Liver (tissue), 9 donors: ENCODE measurements around the gene CERS4. TPM values are rescaled to one million over a fixed set of nuclear protein-coding genes. Genes with fewer than 3 reads are reported as not detected.

ENCODE experiments used
- DNase-seq: peaks from one replicate; pipeline ENCODE4 v3.0.0-alpha.2; 2017; ENCODE audit warnings: low spot score
- H3K27ac ChIP-seq, 2 donors: one replicate each; pipeline ENCODE4 v1.7.0; 2013; ENCODE audit warnings: inconsistent platforms in 2 of 2, low read length in 2 of 2, control low read depth in 1 of 2, low read depth in 1 of 2, mild to moderate bottlenecking in 1 of 2
- H3K27me3 ChIP-seq, 4 donors: one replicate each; pipeline versions ENCODE4 v1.6.1 to v1.7.0; 2013; ENCODE audit warnings: low read length in 3 of 4, inconsistent platforms in 1 of 4, mild to moderate bottlenecking in 1 of 4, moderate library complexity in 1 of 4; ENCODE audit not compliant: control insufficient read depth in 4 of 4, insufficient read depth in 4 of 4
- H3K36me3 ChIP-seq, 4 donors: one replicate each; pipeline versions ENCODE4 v1.6.1 to v1.7.0; 2013; ENCODE audit warnings: low read length in 3 of 4, mild to moderate bottlenecking in 3 of 4, low read depth in 1 of 4, moderate library complexity in 1 of 4; ENCODE audit not compliant: control insufficient read depth in 4 of 4, insufficient read depth in 3 of 4
- H3K4me1 ChIP-seq, 4 donors: one replicate each; pipeline versions ENCODE4 v1.6.1 to v1.7.0; 2013; ENCODE audit warnings: low read length in 3 of 4, mild to moderate bottlenecking in 3 of 4, moderate library complexity in 1 of 4; ENCODE audit not compliant: control insufficient read depth in 4 of 4, insufficient read depth in 4 of 4
- H3K4me3 ChIP-seq, 3 donors: one replicate each; pipeline versions ENCODE4 v1.6.1 to v1.7.0; 2013; ENCODE audit warnings: low read length in 3 of 3, control low read depth in 1 of 3, low read depth in 1 of 3, mild to moderate bottlenecking in 1 of 3
- H3K9ac ChIP-seq, 2 donors: one replicate each; pipeline ENCODE4 v1.7.0; 2013; ENCODE audit warnings: low read length in 2 of 2, mild to moderate bottlenecking in 2 of 2, moderate library complexity in 2 of 2, control low read depth in 1 of 2, low read depth in 1 of 2
- H3K9me3 ChIP-seq, 4 donors: one replicate each; pipeline versions ENCODE4 v1.6.1 to v1.7.0; 2013; ENCODE audit warnings: low read length in 3 of 4; ENCODE audit not compliant: control insufficient read depth in 4 of 4
- EGR1 ChIP-seq, 2 donors: IDR thresholded peaks; 2 replicates each; pipeline ENCODE4 v1.6.1; 2016 to 2018; ENCODE audit warnings: antibody characterized with exemption in 2 of 2, low read depth in 2 of 2
- FOXA1 ChIP-seq: IDR thresholded peaks from 2 replicates; pipeline ENCODE4 v1.6.1; 2016; ENCODE audit warnings: antibody characterized with exemption
- FOXA2 ChIP-seq: IDR thresholded peaks from 2 replicates; pipeline ENCODE4 v1.6.1; 2016; ENCODE audit warnings: antibody characterized with exemption
- GABPA ChIP-seq, 2 donors: IDR thresholded peaks in 1 of 2; conservative IDR thresholded peaks in 1 of 2; 2 replicates each; pipeline ENCODE4 v1.6.1; 2016; ENCODE audit warnings: antibody characterized with exemption in 2 of 2, mild to moderate bottlenecking in 1 of 2, moderate library complexity in 1 of 2
- HNF4A ChIP-seq, 2 donors: conservative IDR thresholded peaks; 2 replicates each; pipeline ENCODE4 v1.6.1; 2016; ENCODE audit warnings: antibody characterized with exemption in 2 of 2, mild to moderate bottlenecking in 2 of 2
- HNF4G ChIP-seq: IDR thresholded peaks from 2 replicates; pipeline ENCODE4 v1.6.1; 2016; ENCODE audit warnings: antibody characterized with exemption
- JUND ChIP-seq, 2 donors: IDR thresholded peaks; 2 replicates each; pipeline ENCODE4 v1.6.1; 2016; ENCODE audit warnings: antibody characterized with exemption in 2 of 2
- NR2F2 ChIP-seq: IDR thresholded peaks from 2 replicates; pipeline ENCODE4 v1.6.1; 2016; ENCODE audit warnings: antibody characterized with exemption
- RAD21 ChIP-seq, 2 donors: IDR thresholded peaks; 2 replicates each; pipeline ENCODE4 v1.6.1; 2016; ENCODE audit warnings: antibody characterized with exemption in 2 of 2, mild to moderate bottlenecking in 2 of 2
- RXRA ChIP-seq, 2 donors: IDR thresholded peaks; 2 replicates each; pipeline ENCODE4 v1.6.1; 2017 to 2018; ENCODE audit warnings: antibody characterized with exemption in 2 of 2, mild to moderate bottlenecking in 1 of 2
- SP1 ChIP-seq: IDR thresholded peaks from 2 replicates; pipeline ENCODE4 v1.6.1; 2018; ENCODE audit warnings: antibody characterized with exemption, mild to moderate bottlenecking
- TAF1 ChIP-seq: conservative IDR thresholded peaks from 2 replicates; pipeline ENCODE4 v1.6.1; 2016; ENCODE audit warnings: antibody characterized with exemption, mild to moderate bottlenecking
- YY1 ChIP-seq: IDR thresholded peaks from 2 replicates; pipeline ENCODE4 v1.6.1; 2016; ENCODE audit warnings: antibody characterized with exemption, mild to moderate bottlenecking
- ZBTB33 ChIP-seq: IDR thresholded peaks from 2 replicates; pipeline ENCODE4 v1.6.1; 2016; ENCODE audit warnings: antibody characterized with exemption
- WGBS: extraction: QIAGEN DNeasy Blood & Tissue Kit; methylation state at CpG from one replicate; pipeline ENCODE4 v1.1.7; 2013; 5-methylcytosine and 5-hydroxymethylcytosine counted together
- polyA plus RNA-seq, 2 donors: library from polyadenylated mRNA; stranded (reverse) in 1 of 2; unstranded in 1 of 2; fragments of 200-250 nt in 1 of 2; fragments of >200 nt in 1 of 2; fragmentation: Nextera tagmentation in 1 of 2; extraction: Ambion mirVana in 1 of 2; gene quantifications; one replicate each; pipeline versions ENCODE4 v1.2.1 to v1.2.3, GENCODE V29; 2013 to 2015
- total RNA-seq, 2 donors: library from RNA; depleted of rRNA; stranded (reverse); fragments of >200 nt; gene quantifications; one replicate each; pipeline ENCODE4 v1.2.3, GENCODE V29; 2014
- TF ChIP-seq, protein P1 (sequence below): fragments of 150-350 bp; IDR thresholded peaks from 2 replicates; pipeline ENCODE4 v1.5.1; 2017; ENCODE audit warnings: improper control_type of control experiment, low read depth, low read length; ENCODE audit not compliant: missing input control
- TF ChIP-seq, protein P2 (sequence below): IDR thresholded peaks from 2 replicates; pipeline ENCODE4 v1.6.1; 2016; ENCODE audit warnings: antibody characterized with exemption
- TF ChIP-seq, protein P3 (sequence below): IDR thresholded peaks from 2 replicates; pipeline ENCODE4 v1.6.1; 2016; ENCODE audit warnings: antibody characterized with exemption
- TF ChIP-seq, protein P4 (sequence below): IDR thresholded peaks from 2 replicates; pipeline ENCODE4 v1.6.1; 2016; ENCODE audit warnings: antibody characterized with exemption, mild to moderate bottlenecking
- donor health status: healthy.
- donor health status: healthy.
- donor health status: healthy.
- donor health status: healthy.
- donor health status: healthy.

Gene CERS4
- total and polyA plus RNA-seq, 4 donors: 42.7 to 65.1 (median 56.4) TPM

GRCh38 chr19:8174706-8175105, 34.5 kb upstream of the CERS4 start:
- TF ChIP-seq, protein P1, sequence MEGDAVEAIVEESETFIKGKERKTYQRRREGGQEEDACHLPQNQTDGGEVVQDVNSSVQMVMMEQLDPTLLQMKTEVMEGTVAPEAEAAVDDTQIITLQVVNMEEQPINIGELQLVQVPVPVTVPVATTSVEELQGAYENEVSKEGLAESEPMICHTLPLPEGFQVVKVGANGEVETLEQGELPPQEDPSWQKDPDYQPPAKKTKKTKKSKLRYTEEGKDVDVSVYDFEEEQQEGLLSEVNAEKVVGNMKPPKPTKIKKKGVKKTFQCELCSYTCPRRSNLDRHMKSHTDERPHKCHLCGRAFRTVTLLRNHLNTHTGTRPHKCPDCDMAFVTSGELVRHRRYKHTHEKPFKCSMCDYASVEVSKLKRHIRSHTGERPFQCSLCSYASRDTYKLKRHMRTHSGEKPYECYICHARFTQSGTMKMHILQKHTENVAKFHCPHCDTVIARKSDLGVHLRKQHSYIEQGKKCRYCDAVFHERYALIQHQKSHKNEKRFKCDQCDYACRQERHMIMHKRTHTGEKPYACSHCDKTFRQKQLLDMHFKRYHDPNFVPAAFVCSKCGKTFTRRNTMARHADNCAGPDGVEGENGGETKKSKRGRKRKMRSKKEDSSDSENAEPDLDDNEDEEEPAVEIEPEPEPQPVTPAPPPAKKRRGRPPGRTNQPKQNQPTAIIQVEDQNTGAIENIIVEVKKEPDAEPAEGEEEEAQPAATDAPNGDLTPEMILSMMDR: no peak
- no peak for TF ChIP-seq ZBTB33
- no peak for TF ChIP-seq HNF4A (conservative IDR thresholded peaks at IDR 0.05)
- TF ChIP-seq, protein P2, sequence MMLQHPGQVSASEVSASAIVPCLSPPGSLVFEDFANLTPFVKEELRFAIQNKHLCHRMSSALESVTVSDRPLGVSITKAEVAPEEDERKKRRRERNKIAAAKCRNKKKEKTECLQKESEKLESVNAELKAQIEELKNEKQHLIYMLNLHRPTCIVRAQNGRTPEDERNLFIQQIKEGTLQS: no peak
- no peak for TF ChIP-seq JUND (IDR thresholded peaks at IDR 0.05)
- no peak for TF ChIP-seq GABPA (IDR thresholded peaks at IDR 0.05 in 1 of 2, conservative IDR thresholded peaks at IDR 0.05 in 1 of 2)
- TF ChIP-seq TAF1: no peak
- no peak for TF ChIP-seq RXRA (IDR thresholded peaks at IDR 0.05)
- TF ChIP-seq HNF4G: no peak
- TF ChIP-seq FOXA1: no peak
- TF ChIP-seq YY1: no peak
- whole genome bisulfite sequencing: 90% methylated on average over 9 of the region's 9 CpGs
- no peak overlapping the region for H3K4me3 ChIP-seq
- no peaks in the 10 kb centered on the region for H3K9me3 ChIP-seq
- no peak overlapping the region for H3K27ac ChIP-seq
- no peak overlapping the region for H3K9ac ChIP-seq
- no peak for DNase-seq
- no peaks in the 10 kb centered on the region for H3K36me3 ChIP-seq
- H3K27me3 ChIP-seq: no peaks in the 10 kb centered on the region
- H3K4me1 ChIP-seq: no peaks in the 10 kb centered on the region

DNA sequence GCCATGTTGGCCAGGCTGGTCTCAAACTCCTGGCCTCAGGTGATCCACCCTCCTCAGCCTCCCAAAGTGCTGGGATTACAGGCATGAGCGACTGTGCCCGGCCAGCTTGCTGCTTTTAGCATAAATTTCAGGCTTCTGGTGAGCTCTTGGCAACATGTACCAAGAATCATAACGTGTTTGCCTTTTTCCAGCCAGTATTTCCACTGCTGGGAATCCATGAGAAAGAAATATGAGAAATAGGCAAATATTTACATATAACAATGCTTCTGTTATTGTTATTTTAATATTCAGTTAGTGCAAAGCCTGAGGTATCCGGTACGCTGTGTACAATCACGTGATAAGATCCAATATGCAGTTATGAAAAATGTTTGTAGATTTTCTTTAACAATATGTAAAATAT, 29.2 kb upstream of the CERS4 start:
- no peaks in the 10 kb centered on the region for H3K9me3 ChIP-seq
- H3K4me1 ChIP-seq: peaks cover 0 to under 1% (median 0%) of the 10 kb centered on the region in 4 donors
- H3K27me3 ChIP-seq: no peaks in the 10 kb centered on the region
- 89% methylated on average over 6 of the region's 6 CpGs for WGBS
- TF ChIP-seq RXRA (IDR thresholded peaks at IDR 0.05) (no peak), FOXA2 (no peak), HNF4G (no peak), GABPA (IDR thresholded peaks at IDR 0.05 in 1 of 2, conservative IDR thresholded peaks at IDR 0.05 in 1 of 2) (no peak), HNF4A (conservative IDR thresholded peaks at IDR 0.05) (no peak), JUND (IDR thresholded peaks at IDR 0.05) (no peak), YY1 (no peak), FOXA1 (no peak), SP1 (no peak), RAD21 (IDR thresholded peaks at IDR 0.05) (no peak), NR2F2 (no peak), EGR1 (IDR thresholded peaks at IDR 0.05; ENCODE audit: low read depth in 2 of 2) (no peak), ZBTB33 (no peak), TAF1 (no peak)
- TF ChIP-seq, protein P1: no peak
- TF ChIP-seq, protein P3, sequence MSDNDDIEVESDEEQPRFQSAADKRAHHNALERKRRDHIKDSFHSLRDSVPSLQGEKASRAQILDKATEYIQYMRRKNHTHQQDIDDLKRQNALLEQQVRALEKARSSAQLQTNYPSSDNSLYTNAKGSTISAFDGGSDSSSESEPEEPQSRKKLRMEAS: no peak
- TF ChIP-seq, protein P4, sequence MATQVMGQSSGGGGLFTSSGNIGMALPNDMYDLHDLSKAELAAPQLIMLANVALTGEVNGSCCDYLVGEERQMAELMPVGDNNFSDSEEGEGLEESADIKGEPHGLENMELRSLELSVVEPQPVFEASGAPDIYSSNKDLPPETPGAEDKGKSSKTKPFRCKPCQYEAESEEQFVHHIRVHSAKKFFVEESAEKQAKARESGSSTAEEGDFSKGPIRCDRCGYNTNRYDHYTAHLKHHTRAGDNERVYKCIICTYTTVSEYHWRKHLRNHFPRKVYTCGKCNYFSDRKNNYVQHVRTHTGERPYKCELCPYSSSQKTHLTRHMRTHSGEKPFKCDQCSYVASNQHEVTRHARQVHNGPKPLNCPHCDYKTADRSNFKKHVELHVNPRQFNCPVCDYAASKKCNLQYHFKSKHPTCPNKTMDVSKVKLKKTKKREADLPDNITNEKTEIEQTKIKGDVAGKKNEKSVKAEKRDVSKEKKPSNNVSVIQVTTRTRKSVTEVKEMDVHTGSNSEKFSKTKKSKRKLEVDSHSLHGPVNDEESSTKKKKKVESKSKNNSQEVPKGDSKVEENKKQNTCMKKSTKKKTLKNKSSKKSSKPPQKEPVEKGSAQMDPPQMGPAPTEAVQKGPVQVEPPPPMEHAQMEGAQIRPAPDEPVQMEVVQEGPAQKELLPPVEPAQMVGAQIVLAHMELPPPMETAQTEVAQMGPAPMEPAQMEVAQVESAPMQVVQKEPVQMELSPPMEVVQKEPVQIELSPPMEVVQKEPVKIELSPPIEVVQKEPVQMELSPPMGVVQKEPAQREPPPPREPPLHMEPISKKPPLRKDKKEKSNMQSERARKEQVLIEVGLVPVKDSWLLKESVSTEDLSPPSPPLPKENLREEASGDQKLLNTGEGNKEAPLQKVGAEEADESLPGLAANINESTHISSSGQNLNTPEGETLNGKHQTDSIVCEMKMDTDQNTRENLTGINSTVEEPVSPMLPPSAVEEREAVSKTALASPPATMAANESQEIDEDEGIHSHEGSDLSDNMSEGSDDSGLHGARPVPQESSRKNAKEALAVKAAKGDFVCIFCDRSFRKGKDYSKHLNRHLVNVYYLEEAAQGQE: no peak
- TF ChIP-seq, protein P2: no peak
- H3K4me3 ChIP-seq: no peak overlapping the region
- no peak for DNase-seq
- no peak overlapping the region for H3K27ac ChIP-seq
- H3K9ac ChIP-seq: no peak overlapping the region
- no peaks in the 10 kb centered on the region for H3K36me3 ChIP-seq
